HG02870 (cell line): ENCODE measurements around the gene TUBB2A.
"Not testable (repeated sequence)": the region's sequence is repeated elsewhere in the genome, so short reads cannot be mapped to it uniquely, and the experiment has no call there.

ENCODE experiments used
- ATAC-seq: cut with Tn5 transposase; IDR thresholded peaks from one replicate; pipeline ENCODE4 v1.9.1; 2021; ENCODE audit warnings: mild to moderate bottlenecking, moderate library complexity; ENCODE audit not compliant: unreplicated experiment

Gene TUBB2A

GRCh38 chr6:3157131-3157933 lies at the start of gene TUBB2A:
Gene TUBB2A, minus strand, starts transcription at chr6:3157544. Its CDS starts 81 bp downstream, at chr6:3157463.
- ATAC-seq, result peak; percentile 63

DNA sequence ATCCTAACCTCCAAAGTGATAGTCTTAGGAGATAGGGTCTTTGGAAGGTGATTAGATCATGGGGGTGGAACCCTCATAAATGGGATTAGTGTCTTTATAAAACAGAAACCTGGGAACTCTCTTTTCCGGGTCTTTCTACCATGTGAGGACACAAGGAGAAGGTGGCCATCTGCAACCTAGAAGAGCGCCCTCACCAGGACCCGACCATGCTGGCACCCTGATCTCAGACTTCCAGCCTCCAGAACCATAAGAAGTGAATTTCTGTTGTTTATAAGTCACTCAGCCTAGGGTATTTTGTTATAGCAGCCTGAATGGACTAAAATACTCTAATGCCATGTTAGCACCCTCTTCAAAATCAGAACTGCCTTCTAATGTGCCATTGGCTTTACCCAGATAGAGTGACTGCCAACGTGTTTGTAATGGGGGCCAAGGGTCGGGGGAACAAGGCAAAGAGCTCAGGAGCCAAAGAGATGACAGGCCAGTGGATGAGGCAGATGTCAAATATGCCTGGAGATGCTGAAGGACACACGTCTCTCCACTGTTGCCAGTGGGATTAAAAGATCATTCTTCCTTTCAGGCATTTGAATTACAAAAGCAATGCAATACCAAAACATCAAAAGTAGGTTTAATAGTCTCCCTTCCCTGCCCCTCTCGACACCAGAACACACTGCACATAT lies 49.1 kb upstream of the TUBB2A start:
- ATAC-seq, result no peak

- ATAC-seq, result no peak
Observed at GRCh38 chr6:3205913-3206312, 48.6 kb upstream of the TUBB2A start.

DNA sequence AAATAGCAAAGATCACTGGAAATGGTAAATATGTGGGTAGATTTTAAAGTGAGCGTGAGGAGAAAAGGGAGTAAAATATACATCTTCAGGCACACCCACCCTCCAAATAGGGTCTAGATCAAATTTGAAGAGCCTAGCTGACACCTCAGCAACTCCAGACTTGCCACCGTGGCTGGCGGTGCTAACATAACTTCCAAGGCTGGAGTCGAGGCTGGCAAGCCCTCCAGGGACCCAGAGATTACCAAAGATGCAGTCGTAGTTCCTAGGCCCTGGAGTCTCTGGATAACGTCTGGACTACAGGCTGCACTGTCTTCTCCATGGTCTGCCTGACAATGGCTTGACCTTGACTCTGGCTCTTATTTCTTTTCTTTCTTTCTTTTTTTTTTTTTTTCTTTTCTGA lies 47.6 kb upstream of the TUBB2A start:
- ATAC-seq, result no peak

DNA sequence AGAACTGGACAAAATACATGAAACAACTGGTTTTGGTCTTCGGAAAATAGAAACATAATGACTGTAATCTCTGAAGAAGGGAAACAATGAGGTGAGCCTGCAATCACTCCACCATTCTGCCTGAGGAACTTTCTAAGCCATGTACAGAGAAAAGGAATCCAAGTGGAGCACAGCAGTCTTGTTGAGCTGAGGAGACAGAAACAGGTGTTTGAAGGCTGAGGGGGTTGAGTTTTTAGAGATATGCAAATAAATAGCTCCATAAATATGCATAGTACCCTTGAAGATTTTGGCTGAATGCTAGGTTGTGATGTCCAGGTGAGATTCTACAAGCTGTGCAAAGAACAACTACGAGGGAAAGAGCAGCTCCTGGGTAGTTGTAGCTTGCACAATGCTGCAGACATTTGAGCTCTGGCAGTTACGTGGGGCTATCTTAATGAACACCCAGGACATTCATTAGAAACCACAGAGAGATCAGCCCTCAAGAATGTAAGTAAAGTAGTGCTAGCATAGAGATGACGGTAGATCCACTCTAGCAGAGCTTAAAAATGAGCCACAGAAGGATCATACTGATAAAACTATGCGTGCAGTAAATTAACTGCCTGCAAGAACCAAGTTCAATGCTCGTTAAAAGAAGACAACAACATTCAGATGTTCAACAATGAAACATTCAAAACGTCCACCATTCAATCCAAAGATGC lies 45.8 kb upstream of the TUBB2A start:
- ATAC-seq, result no peak

GRCh38 chr6:3201388-3201787 lies 44.0 kb upstream of the TUBB2A start:
- no peak for ATAC-seq

GRCh38 chr6:3200682-3201081 lies 43.3 kb upstream of the TUBB2A start:
- no peak for ATAC-seq

DNA sequence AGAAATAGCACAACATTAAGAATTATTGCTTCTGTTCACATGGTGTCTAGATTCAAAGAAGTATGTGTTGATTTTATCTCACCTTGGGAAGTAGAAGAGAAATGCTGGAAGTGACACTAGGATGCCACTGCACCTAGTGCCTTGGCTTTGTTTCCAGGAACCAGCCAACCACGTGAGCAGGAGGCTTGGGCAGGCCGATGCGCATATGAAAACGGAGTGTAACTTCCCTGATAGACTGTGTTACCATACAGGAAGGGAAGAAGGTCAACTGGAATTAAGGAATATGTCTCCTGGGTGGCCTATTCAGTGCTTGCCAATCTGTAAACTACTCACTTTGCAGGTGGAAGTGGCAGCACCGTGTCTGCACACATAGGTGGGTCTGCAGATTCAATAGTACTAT lies 42.0 kb upstream of the TUBB2A start:
- no peak for ATAC-seq

DNA sequence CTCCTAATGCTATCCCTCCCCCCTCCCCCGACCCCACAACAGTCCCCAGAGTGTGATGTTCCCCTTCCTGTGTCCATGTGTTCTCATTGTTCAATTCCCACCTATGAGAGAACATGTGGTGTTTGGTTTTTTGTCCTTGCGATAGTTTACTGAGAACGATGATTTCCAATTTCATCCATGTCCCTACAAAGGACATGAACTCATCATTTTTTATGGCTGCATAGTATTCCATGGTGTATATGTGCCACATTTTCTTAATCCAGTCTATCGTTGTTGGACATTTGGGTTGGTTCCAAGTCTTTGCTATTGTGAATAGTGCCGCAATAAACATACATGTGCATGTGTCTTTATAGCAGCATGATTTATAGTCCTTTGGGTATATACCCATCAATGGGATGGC lies 40.4 kb upstream of the TUBB2A start:
- not testable (repeated sequence) for ATAC-seq

- no peak for ATAC-seq
Observed at GRCh38 chr6:3196770-3197169, 39.4 kb upstream of the TUBB2A start.

DNA sequence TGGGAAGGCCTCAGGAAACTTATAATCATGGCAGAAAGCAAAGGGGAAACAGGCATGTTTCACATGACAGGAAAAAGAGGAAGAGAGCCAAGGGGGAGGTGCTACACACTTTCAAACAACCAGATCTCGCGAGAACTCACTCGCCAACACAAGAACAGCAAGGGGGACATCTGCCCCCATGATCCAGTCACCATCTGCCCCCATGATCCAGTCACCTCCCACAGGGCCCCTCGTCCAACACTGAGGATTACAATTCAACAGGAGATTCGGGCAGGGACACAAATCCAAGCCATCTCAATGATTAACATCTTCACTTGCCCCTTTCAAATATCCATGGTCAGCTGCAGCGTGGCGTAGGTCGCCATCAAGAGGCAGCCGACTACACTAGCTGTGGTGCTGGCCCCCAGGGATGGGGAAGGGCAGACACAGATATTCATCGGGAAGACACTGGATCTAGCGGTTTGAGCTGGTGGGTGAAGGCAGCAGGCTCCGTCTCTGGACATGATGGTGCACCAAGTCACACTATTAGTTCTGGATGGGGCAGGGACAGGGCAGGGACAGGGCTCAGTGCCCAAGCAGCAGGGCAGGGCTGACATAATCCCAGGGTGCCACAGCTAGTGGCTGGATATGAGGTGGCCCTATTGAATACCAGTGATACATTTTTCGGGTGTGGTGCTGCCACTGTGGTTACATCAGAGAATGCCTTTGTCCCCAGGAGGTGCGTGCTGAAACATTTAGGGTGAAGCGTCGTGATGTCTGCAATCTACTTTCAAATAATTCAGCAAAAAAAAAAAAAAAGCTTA lies 38.6 kb upstream of the TUBB2A start:
- no peak for ATAC-seq

DNA sequence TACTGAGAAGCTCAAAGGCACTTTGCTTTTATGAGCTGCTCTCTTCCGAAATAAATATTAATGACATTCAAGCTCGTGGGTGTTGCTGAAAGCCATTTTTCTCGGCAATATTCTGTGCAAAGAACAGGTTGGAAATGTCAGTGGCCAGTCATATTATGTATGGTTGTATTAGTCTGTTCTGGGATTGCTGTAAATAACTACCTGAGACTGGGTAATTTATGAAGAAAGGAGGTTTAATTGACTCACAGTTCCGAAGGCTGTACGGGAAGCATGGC lies 38.0 kb upstream of the TUBB2A start:
- ATAC-seq, result no peak

- no peak for ATAC-seq
Observed at GRCh38 chr6:3194535-3195419, 37.4 kb upstream of the TUBB2A start.

- ATAC-seq, result no peak
Observed at GRCh38 chr6:3193102-3193849, 35.9 kb upstream of the TUBB2A start.

- ATAC-seq, result no peak
Observed at GRCh38 chr6:3190779-3191178, 33.4 kb upstream of the TUBB2A start.

DNA sequence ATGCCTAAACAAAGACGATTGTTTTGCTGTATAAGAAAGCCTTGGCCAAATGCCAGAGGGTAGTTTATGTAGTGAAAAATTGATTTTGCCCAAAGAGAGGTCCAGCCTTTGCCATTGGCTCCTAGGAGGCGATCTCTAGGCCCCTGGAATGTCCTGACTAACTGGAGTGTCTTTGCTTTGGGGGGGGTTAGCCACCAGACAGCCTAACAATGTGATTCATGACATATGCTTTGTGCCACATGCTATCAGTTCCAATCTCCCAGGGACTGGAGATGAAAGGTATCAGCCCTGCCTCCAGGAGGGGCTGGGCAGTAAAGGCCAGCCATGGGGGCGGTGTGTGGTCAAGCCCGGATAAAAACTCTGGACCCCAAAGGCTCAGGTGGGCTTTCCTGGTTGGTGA lies 32.7 kb upstream of the TUBB2A start:
- ATAC-seq, result no peak

- ATAC-seq, result not testable (repeated sequence)
Observed at GRCh38 chr6:3189192-3189591, 31.8 kb upstream of the TUBB2A start.

GRCh38 chr6:3188262-3188661 lies 30.9 kb upstream of the TUBB2A start:
- ATAC-seq, result no peak

DNA sequence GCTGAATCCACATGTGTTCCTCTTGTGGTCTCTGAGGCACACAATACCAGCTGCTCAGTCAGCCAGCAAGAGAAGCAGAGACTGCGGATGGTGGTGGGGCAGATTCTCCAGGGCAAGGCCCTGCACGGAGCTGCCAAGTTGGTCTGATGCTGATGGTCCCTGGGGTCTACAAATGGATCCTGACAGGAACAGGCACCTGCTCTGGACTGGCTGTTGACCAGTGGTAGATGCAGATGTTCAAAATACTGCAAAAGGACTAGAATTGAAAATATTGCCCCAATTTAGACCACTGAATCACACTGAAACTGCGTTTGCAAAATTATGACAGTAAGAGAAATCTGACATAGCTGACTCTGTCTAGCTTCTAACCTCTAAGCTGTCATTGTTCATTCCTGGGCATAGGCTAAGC lies 29.6 kb upstream of the TUBB2A start:
- ATAC-seq, result no peak

DNA sequence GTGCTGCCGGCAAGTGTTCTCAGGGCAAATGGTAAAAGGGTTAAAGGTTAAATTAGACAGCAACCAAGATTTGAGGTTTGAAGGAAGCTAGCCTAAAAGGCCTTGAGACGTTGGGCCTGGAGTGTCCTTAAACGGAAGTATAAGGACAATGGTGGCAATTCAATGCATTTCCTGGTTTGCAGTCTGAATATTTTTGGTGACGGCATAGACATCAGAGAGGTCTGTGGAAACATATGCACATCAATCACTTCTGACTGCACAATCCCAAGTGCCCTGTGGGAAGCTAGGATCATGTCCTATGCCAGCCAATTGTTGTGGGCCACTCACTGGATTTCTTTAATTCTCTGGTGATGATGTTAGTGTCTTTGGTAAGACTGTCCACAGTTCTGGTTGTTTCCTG lies 25.7 kb upstream of the TUBB2A start:
- no peak for ATAC-seq
